HG03565 (cell line): ENCODE results near the gene DMAP1.
"Not testable (repeated sequence)": the region's sequence is repeated elsewhere in the genome, so short reads cannot be mapped to it uniquely, and the experiment has no call there.

Source experiments
- ATAC-seq: cut with Tn5 transposase; IDR thresholded peaks from one replicate; pipeline ENCODE4 v1.9.1; 2021; ENCODE audit warnings: mild to moderate bottlenecking, moderate library complexity; ENCODE audit not compliant: unreplicated experiment

DMAP1 gene

GRCh38 chr1:44213222-44214112, at the start of gene DMAP1:
Gene DMAP1 (plus strand): TSS chr1:44213471. CDS start chr1:44213754, 283 bp downstream.
- peak; percentile 62 for ATAC-seq

- no peak for ATAC-seq
Measured at GRCh38 chr1:44168520-44169098, 44.7 kb upstream of the DMAP1 start.

GRCh38 chr1:44170281-44170823, 42.9 kb upstream of the DMAP1 start:
- ATAC-seq, result no peak

DNA sequence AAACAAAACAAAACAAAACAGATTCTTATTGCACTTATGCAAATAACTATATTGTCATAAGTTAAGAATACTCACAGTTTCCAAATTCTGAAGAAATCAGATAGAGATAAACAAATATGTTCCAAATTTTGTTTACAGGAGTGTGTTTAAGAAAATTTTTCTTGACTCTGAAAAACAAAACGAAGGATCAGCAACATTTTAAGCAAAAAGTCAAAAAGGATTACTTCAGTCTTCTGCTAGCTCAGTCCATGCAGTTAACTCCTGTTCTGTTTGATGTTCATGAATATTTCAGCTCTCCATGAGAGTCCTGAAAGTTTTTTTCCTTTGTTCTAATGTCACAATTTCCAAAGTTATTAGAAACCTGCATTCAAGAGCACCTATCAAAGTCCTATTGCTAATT, 38.6 kb upstream of the DMAP1 start:
- ATAC-seq, result no peak

DNA sequence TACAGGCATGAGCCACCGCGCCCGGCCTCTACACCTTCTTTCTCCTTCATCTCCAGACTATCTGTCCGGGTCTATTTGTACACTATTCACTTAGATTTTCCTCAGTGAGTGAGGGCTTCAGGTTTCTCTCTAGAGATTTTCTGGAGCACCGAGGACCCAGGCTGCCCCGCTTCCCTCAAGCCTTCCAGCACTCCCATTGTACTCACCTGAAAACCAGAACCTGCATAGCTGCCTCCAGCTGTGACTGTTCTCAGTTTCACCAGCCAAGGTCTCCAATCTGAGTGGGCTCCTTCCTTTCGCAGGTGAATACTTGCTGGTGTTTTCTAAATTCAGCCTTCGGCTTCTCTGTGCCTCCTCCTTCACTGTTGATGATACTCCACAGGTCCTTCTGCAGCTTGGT, 12.9 kb upstream of the DMAP1 start:
- ATAC-seq, result no peak

DNA sequence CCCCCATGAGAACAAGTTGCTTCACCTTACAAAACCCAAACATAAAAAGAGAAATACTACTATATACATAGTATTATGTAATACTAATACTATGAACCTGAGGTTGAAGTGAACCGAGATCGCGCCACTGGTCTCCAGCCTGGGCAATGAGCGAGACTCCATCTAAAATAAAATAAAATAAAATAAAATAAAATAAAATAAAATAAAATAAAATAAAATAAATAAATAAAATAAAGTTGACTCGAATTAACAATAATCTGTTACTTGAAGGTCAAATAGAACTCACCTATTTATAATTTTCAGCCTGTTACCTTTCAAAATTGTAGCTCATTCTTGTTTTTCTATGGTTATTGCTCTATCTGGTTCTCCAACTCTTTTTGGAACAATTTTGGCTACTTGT, 6.7 kb upstream of the DMAP1 start:
- ATAC-seq, result not testable (repeated sequence)

DNA sequence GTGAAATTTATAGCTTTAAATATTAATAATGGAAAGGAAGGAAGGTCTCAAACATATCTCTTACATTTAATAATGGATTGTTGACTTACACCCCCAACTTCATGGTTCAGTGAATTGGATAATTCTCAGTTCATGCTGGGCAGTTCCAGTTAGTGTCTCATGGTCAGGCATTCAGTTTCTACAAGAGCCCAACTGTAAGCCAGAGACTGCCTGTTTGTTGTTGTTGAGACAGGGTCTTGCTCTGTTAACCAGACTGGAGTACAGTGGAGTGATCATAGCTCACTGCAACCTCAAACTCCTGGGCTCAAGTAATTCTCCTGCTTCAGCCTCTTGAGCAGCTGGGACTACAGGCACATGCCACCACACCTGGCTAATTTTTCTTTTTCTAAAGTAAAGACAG, 5.0 kb upstream of the DMAP1 start:
- ATAC-seq, result no peak

DNA sequence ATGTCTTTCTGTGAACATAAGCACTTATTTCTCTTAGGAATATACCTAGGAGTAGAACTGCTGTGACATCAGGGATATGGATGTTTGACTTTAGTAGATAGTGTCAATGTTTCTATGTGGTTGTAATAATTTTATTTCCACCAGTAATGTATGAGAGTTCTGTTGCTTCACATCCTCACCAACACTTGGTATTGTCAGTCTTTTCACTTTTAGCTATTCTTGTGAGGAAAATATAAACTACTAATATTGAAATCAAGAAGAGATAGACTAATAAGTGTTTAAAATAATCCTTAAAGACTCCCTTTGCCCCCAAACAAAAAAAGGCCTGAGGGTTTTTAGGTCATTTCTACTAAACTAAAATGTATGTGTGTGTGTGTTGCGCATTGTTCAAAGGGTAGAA, 2.7 kb upstream of the DMAP1 start:
- ATAC-seq, result no peak

DNA sequence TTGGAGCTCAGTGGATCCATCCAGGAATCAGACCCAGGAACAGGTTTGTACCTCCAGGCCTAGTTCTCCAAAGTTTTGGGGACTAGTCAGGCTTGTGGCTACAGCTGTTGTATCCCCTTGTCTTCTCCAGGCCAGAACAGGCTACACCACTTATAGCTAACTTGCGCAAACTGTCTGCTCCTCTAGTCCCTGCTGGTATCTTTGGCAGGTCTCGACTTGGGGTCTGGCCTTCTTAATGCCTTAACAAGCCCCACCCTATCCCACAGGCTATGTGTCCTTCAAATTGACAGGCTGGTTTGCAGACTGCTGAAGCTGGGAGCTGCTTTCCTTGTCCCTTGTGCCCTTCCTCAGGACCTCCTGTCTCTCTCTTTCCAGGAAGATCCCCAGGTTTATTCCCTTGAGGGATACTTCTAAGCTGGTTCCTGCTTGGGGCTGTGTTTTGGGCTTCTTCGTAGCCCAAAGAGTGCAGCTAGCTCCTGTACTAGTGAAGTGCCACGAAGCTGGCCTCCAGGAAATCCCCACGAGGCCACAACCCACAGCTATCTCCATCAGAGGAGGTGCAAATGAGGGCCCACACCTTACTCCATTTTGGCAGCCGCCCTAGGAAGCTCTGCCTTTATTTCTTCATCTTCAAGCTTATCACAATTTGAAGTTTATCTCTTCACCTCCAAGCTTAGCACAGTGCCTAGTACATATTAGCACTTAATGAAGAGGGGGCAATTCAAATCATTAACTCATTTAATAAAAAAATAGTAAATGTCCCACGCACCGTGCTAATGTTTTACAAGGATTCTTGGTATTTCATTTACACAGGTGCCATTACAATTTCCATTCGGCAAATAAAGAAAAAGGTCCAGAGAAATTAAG, 683 bp upstream of the DMAP1 start:
- no peak for ATAC-seq

GRCh38 chr1:44217809-44218410, 4.6 kb downstream of the DMAP1 start:
- peak; percentile 36 for ATAC-seq

GRCh38 chr1:44218503-44219300, 5.4 kb downstream of the DMAP1 start:
- no peak for ATAC-seq

DNA sequence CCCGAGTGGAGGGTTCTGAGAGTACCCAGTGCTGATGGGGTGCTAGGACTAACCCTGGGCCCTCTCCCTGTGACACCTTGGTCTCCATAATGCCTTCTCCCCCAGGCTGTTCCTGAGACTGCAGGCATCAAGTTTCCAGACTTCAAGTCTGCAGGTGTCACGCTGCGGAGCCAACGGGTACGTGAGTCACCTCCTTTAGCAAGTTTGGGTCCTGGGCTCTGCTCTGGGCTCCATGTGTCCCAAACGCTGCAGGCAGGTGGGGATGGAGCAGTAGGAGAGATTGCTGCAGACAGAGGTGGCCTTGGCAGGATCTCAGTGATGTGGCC, 6.0 kb downstream of the DMAP1 start:
- ATAC-seq, result no peak

DNA sequence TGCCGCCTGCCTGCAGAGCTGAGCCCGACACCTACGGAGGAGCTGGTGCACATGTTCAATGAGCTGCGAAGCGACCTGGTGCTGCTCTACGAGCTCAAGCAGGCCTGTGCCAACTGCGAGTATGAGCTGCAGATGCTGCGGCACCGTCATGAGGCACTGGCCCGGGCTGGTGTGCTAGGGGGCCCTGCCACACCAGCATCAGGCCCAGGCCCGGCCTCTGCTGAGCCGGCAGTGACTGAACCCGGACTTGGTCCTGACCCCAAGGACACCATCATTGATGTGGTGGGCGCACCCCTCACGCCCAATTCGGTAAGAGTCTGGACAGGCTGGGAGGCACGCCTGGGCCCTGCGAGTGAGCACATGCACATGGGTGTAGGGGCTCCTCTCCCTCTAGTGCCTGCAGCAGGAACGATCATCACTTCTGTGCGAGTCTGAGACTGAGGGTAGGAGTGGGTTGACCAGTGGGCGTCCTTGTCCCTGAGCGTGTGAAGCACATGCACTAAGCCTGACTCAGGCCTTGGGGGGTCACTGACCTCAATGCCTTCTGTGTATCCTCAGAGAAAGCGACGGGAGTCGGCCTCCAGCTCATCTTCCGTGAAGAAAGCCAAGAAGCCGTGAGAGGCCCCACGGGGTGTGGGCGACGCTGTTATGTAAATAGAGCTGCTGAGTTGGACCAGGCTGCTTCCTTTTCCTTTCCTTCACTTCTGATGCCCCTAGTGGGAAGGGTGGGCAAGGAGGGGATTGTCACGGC, 6.9 kb downstream of the DMAP1 start:
- no peak for ATAC-seq

DNA sequence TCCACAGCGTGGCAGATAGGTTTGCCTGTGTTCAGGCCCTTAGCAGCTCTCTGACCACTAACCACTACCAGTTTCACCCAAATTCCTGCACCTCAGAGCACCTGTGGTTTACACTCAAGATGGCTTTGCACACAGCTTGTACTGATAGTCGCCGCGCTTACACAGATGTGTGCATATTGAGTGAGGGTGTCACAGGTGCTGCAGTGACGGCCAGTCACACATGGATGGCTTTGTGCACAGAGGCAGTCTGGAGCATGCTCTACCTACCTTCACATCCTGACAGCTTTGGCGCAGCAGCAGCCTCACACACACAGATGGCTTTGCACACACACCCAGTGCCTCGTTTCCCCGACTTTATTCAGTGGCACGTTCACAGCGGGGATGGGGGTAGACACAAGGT, 7.5 kb downstream of the DMAP1 start:
- ATAC-seq, result no peak

- ATAC-seq, result no peak
Measured at GRCh38 chr1:44221769-44222168, 8.5 kb downstream of the DMAP1 start.

- no peak for ATAC-seq
Measured at GRCh38 chr1:44222397-44223186, 9.3 kb downstream of the DMAP1 start.

- no peak for ATAC-seq
Measured at GRCh38 chr1:44223187-44223610, 9.9 kb downstream of the DMAP1 start.

DNA sequence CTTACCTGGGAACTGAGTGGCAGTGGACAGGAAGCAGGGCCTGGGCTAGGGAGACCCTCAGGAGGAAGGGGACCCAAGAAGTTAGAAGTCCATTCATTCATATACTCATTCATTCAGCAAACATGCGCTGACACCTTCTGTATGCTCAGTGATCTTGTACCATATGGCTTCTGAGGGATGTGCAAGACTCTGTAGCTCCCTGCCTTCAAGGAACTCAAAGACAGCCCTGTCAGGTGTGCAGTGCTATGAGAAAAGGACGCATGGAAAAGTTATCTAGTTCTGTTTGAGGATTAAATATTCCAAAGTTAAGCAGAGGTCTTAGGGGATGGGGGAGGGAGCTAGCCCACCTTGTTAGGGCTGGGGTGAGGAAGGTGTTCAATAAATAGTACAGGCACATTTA, 12.5 kb downstream of the DMAP1 start:
- ATAC-seq, result no peak

- ATAC-seq, result no peak
Measured at GRCh38 chr1:44227211-44227610, 13.9 kb downstream of the DMAP1 start.
